ENCODE data around the gene IGSF21.

Gene IGSF21

GRCh38 chr1:18233176-18233864, 125.7 kb downstream of the IGSF21 start:
- no peak for DNase-seq

GRCh38 chr1:18234790-18235242, 127.2 kb downstream of the IGSF21 start:
- no peak for DNase-seq

- no peak for DNase-seq
Measured at GRCh38 chr1:18237371-18237770, 129.8 kb downstream of the IGSF21 start.

DNA sequence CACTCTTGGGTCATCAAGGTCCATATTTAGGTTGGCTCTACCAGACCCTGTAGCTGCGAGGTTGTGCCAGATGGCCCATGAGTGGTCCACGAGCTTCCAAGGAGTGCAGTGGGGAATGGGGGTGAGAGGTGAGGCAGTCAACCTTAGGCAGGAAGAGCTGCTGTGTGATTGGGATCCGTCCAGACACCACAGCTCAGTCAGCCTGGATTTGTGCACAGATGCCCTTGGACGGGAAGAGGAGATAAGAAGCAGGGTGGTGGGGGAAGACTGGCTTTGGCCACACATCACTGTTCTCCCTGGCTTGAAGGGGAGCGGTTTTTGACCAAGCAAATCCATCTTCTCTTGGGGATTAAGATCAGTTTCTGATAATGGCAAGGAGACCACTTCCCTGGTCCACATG, 130.6 kb downstream of the IGSF21 start:
- no peak for DNase-seq

- no peak for DNase-seq
Measured at GRCh38 chr1:18239671-18240070, 132.1 kb downstream of the IGSF21 start.

DNA sequence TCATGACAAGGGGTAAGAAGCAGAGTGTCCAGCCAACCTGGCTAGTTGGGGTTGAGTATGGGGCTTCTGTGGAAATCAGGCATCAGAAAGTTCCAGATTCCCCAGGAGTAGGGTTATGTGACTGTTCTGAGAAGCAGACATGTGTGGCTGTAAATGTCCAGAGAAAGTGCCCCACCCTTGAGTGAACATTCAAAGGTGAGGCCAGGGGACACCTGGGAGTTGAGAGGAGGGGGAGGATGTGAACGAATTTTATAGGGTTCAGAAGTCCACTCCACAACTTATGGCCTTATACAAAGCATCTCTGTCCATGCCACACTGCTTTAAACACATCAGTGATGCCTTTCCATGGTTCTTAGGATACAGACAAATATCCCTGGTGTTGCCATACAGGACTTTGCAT, 133.3 kb downstream of the IGSF21 start:
- DNase-seq = no peak

DNA sequence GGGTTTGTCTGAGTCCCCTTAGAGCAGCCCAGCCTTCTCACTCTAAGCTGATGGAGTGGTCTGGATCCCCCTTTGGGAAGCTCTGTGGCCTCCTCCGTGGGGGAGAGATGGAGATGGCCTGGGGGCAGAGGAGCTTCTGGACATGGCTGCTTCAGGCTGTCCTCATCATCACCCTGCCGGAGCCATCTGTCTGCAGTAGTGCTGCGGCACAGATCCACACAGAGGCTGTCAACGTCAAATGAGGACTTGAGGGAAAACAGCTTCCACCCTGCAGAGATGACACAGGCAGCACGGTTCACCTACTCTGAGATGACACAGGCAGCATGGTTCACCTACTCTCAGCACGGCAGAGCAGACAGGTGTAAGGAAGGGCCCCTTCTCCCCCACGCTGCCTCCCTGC, 134.3 kb downstream of the IGSF21 start:
- no peak for DNase-seq

- no peak for DNase-seq
Measured at GRCh38 chr1:18243503-18244175, 136.0 kb downstream of the IGSF21 start.

DNA sequence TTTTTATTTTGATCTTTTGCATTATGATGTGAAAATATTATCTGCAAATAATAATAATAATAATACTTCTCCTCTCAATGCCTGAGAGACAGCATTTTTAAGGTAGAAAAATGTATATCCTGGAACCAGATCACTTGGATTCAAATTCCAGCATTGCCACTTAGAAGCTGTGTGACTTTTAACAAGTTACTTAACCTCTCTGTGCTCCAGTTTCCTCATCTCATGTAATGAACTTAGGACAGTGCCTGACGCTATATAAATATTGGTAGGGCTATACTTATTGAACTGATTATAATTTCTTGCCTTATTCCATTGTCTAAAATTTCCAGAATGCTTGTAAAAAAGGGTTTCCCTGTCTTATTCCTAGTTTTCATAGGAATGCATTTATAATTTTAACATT, 137.2 kb downstream of the IGSF21 start:
- no peak for DNase-seq

- DNase-seq = no peak
Measured at GRCh38 chr1:18245647-18246046, 138.0 kb downstream of the IGSF21 start.

DNA sequence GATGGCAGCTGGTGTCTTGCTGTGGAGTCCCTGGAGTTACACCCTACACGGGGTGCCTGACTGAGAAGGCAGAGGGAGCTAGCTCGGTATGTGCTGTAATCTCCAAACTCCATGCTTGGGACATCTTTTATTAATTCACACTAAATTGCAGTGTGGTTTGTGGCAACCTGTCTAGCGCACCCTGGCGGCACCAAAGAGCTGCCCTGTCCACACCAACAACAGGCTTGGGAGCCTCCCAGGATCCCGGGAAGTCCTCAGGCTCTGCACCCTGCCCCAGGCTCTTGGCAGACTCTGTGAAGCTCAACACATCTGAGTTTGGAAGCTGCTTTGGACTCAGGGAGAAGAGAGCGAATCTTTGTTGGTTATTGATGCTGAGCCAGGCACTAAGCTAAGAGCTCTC, 138.9 kb downstream of the IGSF21 start:
- DNase-seq = no peak

GRCh38 chr1:18247151-18247550, 139.6 kb downstream of the IGSF21 start:
- no peak for DNase-seq

GRCh38 chr1:18249631-18250030, 142.0 kb downstream of the IGSF21 start:
- DNase-seq = no peak

DNA sequence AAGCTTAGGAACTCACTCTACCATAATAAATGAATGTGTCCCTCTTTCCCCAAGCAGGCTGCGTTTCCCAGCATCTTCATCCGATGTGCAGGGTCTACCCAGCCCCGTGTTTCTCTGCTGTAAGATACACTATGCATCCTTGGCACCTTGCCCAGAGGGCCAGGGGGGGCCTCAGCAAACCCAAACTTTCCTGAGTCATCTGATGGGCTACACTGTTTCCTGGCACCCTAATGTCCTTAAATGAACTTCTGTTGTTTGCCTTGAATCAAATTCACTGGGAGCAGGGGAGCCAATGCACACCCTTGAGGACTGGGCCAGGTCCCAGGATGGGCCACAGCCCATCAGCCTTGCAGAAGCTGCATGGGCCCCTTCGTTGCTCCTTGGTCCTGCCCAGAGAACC, 145.5 kb downstream of the IGSF21 start:
- DNase-seq = no peak

DNA sequence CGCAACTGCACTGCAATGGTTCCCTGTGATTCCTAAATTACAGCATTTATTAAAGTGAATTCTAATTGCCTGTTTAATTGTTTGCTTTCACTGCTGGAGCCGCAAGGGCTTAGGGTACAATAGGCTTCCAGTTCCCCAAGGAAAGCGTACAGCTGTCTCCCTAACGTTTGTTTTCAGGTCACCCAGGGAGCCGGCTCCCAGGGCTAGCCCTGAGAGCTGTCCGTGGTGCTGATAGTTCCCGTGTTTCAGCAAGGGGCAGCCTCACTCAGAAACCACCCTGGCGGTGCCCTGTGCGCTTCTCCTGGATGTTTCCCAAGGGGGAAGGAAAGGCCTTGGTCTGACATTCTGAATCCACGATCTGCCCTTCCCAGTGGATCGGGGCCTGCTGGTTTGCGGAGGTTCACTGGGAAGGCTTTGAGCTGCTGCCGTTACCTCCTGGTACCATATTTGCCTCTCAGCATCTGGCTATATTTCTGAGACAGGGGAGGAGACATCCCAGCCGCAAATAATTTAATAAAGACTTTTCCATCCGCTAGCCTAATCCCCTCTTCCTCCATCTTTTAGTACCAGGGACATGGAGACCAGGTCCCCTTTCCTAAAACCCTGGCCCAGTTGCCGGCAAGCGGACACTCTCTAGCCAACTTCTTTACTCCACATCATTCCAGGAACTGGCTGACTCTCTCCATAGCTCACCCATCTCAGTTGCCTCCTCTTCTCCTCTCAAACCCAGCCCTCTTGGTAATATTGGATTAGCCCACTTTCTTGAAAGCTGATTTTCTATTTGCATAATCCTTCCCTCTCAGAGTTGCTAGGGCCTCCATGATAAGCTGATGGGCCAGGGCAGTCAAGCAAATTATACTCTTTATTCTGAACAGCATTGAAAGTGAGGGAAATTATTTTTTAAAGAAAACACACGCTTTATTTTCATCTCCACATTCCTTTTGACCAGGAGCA, 149.0 kb downstream of the IGSF21 start:
- DNase-seq = no peak

DNA sequence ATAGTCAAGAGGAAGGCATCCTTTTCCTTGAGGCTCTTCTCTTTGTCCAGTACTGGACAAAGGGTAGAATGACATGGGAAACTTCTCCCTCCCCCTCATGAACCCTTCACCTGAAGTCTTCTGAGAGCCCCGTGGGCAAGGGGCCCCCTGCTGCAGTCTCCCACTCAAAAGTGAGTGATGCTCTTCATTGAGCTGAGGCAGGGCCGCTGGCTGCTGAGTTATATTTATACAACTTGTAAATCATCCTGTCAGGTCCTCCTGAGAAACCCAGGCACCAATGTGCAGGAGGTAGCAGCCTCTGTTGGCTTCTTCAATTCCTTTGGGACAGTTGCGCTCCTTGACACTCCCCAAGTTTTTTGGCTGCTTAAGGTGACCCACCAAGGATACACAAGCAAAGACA, 150.2 kb downstream of the IGSF21 start:
- no peak for DNase-seq

GRCh38 chr1:18261891-18262290, 154.3 kb downstream of the IGSF21 start:
- no peak for DNase-seq

GRCh38 chr1:18262726-18263125, 155.1 kb downstream of the IGSF21 start:
- DNase-seq = no peak

GRCh38 chr1:18263547-18264120, 156.0 kb downstream of the IGSF21 start:
- DNase-seq = no peak

DNA sequence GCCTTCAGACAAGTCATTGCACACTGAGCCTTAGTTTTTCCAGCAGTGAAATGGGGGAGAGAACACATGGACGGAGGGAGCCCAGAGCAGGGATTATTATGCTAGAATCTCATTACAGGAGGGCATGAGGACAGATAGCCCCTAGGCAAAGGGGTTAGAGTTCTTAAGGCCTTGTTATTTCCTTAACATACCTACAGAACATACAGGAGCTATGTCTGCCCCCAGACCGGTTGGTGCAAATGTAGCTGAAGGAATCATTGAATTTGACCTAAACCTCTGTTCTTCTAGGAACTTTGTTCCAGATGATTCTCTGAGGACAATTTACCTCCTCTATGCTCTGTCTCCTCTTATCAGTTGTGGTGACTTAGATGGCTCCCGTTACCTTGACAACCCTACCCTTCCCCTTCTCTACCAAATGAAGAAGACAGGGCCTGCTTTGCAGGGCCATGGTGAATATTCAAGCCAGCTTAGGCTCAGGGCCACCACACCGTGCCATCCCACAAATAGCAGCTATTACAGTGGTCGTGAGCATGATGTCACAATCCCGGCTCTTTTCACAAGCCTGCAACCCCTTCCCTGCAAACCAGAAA, 156.9 kb downstream of the IGSF21 start:
- DNase-seq = no peak

DNA sequence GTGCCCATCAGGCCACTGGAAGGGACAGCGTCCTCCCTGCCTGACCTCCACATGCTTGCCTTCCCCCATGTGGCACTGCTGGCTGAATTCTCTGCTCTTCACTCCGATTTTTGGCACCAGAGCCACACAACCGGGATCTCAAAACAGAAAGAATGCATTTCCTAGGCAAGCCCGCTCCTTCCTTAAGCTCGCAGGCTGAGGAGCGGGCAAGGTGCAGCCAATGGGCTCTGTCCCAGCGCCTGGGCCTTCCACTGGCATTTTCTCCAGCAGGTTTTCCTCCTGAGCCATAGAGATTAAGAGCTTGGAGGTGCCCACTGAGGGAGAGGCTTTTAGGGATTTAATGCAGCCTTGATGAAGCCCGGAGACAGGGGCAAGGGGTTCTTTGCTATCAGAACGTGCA, 158.0 kb downstream of the IGSF21 start:
- DNase-seq = no peak

DNA sequence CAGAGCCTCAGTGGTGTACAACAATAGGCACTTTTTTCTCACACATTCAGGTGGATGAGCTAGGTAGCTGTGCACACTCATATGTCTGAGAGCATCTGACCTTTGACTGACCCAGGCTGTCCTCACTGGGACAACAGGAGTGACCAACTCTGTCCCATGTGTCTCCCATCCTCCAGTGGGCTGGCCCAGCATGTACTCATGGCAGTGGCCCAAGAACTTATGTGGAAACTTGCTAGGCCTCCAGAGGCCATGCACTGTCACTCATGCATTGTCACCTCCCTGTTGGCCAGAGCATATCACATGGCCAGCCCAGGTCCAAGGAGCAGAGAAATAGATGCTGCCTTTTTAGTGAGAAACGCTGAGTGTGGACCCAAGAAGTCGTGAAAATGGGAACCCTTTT, 158.8 kb downstream of the IGSF21 start:
- DNase-seq = no peak

- DNase-seq = no peak
Measured at GRCh38 chr1:18271336-18271735, 163.7 kb downstream of the IGSF21 start.

Measured in GOT3 (cell line).